ENCODE results near the gene PRDX5.

Gene PRDX5

DNA sequence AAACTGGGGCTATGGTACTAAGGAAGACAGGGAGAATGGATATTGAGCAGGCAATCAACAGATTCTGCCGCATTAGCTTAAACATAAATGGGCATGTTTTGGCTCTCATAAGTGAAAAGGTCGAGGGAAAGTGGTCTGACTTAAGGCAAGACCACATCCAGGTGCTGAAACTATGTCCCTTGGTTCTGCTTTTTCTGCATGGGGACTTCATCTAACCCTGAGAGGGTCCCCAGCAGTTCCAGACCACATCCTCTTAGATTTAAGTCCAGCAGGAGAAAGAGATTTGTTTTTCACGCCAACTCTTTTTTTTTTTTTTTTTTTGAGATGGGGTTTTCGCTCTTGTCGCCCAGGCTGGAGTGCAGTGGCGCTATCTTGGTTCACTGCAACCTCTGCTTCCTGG lies 46.5 kb downstream of the PRDX5 start:
- DNase-seq (ENCODE audit: insufficient read length, low spot score) (no peak), FAIRE-seq (no peak)
- TF ChIP-seq, protein P1, sequence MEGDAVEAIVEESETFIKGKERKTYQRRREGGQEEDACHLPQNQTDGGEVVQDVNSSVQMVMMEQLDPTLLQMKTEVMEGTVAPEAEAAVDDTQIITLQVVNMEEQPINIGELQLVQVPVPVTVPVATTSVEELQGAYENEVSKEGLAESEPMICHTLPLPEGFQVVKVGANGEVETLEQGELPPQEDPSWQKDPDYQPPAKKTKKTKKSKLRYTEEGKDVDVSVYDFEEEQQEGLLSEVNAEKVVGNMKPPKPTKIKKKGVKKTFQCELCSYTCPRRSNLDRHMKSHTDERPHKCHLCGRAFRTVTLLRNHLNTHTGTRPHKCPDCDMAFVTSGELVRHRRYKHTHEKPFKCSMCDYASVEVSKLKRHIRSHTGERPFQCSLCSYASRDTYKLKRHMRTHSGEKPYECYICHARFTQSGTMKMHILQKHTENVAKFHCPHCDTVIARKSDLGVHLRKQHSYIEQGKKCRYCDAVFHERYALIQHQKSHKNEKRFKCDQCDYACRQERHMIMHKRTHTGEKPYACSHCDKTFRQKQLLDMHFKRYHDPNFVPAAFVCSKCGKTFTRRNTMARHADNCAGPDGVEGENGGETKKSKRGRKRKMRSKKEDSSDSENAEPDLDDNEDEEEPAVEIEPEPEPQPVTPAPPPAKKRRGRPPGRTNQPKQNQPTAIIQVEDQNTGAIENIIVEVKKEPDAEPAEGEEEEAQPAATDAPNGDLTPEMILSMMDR (IDR thresholded peaks at IDR 0.05; ENCODE audit: insufficient read depth, missing control alignments) = no peak

DNA sequence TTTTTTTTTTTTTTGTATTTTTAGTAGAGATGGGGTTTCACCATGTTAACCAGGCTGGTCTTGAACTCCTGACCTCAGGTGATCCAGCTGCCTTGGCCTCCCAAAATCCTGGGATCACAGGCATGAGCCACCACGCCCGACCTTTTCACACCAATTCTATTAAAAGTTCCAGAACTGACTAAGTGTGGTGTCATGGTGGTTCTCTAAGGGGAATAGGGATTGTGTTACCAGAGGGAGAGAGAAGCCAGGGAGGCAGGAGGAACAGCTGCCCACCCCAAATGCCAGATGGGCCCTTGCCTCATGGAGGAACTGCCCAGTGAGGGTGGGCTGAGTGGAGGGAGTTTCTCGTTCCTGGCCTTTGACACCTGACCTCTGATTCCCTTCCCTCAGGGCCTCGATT lies 47.0 kb downstream of the PRDX5 start:
- DNase-seq (ENCODE audit: insufficient read length, low spot score) = no peak
- no peak for FAIRE-seq
- TF ChIP-seq, protein P1 (IDR thresholded peaks at IDR 0.05; ENCODE audit: insufficient read depth, missing control alignments) = no peak

DNA sequence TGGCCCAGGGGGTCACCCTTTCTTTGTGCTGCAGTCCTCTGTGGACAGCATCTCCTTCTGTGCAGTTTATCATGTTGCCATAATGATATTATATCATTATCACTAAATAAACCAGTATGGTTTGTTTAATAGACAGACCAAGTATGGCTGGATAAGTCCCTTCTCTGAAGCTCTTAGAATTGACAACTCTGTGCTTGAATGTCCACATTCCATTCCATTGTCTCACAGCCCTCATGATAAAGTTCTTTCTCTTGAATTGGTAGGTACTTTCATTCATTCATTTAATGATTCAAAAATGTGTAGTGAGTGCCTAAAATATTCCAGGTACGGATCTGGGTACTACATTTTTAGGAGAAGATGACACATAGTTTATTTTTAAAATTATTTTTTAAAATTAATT lies 48.8 kb downstream of the PRDX5 start:
- DNase-seq (ENCODE audit: insufficient read length, low spot score) (no peak), FAIRE-seq (no peak)
- TF ChIP-seq, protein P1 (IDR thresholded peaks at IDR 0.05; ENCODE audit: insufficient read depth, missing control alignments) = no peak

DNA sequence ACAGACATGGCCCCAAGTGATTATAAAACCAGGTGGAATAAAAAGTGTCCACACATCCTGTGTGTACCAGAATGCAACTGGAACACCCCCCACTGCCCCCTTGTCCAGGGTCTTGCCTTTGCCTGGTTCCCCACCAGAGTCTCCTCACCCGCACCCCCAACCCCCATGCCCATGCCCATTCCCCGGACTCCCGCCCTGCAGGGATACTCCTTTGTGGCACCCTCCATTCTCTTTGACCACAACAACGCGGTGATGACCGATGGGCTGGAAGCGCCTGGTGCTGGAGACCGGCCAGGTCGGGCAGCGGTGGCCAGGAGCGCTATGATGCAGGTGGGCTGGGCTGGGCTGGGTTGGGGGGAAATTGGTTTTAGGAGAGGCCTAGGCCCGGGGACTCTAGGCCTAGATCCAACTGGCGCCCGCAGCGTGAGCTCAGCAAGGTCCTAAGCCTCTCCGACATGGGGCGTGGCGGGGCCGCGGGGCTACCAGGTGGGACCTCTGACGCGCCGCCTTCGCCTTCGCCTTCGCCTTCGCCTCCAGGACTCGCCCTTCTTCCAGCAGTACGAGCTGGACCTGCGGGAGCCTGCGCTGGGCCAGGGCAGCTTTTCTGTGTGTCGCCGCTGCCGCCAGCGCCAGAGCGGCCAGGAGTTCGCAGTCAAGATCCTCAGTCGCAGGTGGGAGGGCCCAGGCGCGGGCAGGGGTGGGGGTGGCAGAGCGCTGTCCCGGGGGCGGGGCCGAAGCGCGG lies 50.2 kb downstream of the PRDX5 start:
- DNase-seq (ENCODE audit: insufficient read length, low spot score) = no peak
- TF ChIP-seq, protein P1 (IDR thresholded peaks at IDR 0.05; ENCODE audit: insufficient read depth, missing control alignments) = no peak
- FAIRE-seq = no peak

DNA sequence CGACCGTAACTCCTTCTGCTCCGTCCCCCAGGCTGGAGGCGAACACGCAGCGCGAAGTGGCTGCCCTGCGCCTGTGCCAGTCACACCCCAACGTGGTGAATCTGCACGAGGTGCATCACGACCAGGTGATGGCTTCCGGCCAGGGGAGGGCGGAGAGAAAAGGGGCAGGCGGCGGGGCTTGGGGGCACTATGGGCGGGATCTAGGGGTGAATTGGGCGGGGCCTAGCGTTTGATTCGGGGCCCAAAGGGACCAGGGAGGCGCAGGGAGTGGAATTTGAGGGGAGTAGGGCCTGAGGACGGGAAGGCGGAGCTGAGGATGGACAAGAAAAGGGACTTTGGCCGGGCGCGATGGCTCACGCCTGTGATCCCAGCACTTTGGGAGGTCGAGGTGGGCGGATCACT lies 50.8 kb downstream of the PRDX5 start:
- DNase-seq (ENCODE audit: insufficient read length, low spot score) = no peak
- FAIRE-seq = no peak
- TF ChIP-seq, protein P1 (IDR thresholded peaks at IDR 0.05; ENCODE audit: insufficient read depth, missing control alignments) = no peak

DNA sequence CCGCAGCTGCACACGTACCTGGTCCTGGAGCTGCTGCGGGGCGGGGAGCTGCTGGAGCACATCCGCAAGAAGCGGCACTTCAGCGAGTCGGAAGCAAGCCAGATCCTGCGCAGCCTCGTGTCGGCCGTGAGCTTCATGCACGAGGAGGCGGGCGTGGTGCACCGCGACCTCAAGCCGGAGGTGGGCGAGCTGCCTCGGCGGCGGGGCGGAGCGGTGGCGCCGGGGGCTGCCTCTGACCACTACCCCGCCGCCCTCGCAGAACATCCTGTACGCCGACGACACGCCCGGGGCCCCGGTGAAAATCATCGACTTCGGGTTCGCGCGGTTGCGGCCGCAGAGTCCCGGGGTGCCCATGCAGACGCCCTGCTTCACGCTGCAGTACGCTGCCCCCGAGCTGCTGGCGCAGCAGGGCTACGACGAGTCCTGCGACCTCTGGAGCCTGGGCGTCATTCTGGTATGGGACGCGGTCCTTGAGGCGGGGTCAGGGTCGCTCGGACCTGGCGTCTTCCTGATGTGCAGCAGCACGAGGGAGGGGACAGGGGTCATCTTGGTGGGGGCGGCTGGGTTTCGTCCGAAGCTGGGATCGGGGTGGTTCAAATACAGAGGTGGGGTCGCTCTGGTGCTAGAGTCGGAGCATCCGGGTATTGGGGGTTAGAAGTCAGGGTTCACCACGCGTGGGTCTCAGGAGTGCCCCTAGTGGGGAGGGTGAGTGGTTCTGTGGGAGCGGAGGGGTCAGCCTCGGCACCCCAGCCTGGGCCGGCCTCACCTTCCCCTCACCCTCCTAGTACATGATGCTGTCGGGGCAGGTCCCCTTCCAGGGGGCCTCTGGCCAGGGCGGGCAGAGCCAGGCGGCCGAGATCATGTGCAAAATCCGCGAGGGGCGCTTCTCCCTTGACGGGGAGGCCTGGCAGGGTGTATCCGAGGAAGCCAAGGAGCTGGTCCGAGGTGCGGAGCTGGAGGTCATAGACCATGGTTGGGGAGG lies 51.8 kb downstream of the PRDX5 start:
- no peak for DNase-seq (ENCODE audit: insufficient read length, low spot score)
- no peak for FAIRE-seq
- TF ChIP-seq, protein P1 (IDR thresholded peaks at IDR 0.05; ENCODE audit: insufficient read depth, missing control alignments) = no peak

All from D721Med (cell line).